Stimulated activated CD8-positive, alpha-beta memory T cell treated with anti-CD3 and anti-CD28 coated beads, Interleukin-12 subunit alpha, Interleukin-12 subunit beta, amount 100 ng/mL, for 4 hours (primary cell): ENCODE measurements around the gene ASPSCR1.

Source experiments
- DNase-seq: peaks from one replicate; pipeline ENCODE4 v3.0.0-alpha.2; 2020; ENCODE audit warnings: low read depth

Gene ASPSCR1

DNA sequence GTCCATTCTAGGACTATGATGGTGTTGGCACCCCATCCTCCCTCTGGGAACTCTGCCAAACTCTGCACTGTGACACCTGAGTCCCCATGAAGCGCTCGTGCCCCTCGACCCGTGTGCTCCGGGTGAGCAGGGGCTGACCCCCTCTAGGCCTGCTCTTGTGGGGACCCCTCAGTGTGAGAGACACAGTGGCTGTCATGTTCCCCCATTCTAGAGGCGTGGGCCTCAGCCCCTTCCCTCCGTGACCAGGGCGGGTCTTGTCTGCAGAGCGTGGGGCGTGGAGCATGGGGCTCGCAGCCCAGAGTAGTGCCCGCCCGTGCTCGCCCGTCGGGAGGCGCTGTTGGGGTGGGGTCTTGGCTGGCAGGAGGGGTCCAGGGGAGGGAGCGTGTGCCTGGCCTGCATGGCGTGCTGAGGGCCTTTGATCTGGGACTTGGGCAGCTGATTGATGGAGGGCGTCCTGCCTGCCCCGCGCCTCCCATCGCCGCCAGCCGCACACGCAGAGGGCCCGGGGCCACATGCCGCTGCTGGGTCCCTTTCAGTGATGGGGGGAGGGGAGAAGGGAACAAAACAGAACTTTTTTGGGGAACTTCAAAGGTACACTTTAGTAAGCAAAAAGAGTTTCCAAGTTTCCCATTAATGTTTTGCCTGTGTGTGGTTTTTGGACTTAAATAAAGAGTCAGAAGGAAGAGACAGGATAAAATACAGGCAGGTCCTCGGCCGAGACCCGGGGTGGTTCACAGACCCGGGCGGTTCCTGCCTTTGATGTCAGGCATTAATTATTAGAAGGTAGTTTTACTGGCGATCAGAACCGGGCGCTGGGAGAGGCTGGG is 22.8 kb downstream of the ASPSCR1 start:
- DNase-seq: no peak

DNA sequence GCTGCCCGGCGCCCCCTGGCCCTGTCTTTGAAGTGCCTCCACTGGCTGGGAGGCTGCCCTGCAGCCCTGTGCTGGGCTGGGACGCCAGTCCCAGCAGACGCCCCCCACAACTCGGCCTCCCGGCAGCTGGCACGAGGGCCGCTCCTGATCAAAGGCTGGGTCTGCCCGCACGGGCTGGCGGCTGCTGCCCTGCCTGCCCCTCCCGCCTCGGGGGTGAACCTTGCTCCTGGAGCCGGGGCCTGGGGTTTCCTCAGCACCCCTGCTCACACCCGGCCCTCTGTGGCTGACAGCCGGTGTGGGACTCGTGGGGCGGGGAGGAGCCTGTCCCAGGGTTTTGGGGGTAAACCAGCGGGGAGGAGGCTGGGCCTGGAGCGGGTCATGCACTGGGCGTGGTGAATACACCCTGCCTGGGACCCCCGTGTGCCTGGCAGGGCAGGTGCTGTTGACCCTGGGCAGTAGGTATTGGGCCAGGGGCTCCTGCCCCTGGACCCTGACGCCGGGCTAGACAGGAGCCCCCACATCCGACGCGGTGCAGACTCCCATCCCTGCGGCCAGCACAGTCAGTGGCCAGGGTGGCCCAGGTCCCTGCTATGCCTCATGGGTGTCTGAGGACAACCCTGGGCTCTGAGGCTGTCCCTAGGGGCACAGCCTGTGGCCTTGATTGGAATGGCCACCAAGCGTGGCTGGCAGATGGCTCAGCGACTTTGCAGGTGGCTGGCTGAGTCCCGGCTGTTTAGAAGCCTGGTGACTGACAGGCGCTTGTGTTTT is 23.6 kb downstream of the ASPSCR1 start:
- no peak for DNase-seq

DNA sequence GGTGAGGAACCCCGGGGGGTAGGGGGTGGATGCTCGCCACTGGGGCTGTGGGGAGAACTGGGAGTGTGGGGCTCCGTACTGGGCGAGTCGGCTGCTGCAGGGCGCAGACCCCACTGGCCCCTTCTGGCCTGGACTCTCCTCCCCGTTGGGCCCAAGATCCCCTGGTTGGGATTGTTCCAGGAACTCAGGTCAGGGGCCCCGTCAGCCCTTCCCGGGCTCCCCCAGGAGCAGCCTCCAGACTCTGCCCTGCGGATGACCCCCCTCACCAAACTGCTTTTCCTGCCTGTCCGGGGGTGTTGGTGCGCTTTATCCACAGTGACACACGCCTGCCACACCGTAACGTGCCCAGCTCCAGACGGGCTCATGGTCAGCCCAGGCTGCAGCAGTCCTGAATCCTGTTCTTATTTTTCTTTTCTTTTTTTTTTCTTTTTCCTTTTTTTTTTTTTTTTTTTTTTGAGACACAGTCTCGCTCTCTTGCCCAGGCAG is 24.2 kb downstream of the ASPSCR1 start:
- DNase-seq: no peak

DNA sequence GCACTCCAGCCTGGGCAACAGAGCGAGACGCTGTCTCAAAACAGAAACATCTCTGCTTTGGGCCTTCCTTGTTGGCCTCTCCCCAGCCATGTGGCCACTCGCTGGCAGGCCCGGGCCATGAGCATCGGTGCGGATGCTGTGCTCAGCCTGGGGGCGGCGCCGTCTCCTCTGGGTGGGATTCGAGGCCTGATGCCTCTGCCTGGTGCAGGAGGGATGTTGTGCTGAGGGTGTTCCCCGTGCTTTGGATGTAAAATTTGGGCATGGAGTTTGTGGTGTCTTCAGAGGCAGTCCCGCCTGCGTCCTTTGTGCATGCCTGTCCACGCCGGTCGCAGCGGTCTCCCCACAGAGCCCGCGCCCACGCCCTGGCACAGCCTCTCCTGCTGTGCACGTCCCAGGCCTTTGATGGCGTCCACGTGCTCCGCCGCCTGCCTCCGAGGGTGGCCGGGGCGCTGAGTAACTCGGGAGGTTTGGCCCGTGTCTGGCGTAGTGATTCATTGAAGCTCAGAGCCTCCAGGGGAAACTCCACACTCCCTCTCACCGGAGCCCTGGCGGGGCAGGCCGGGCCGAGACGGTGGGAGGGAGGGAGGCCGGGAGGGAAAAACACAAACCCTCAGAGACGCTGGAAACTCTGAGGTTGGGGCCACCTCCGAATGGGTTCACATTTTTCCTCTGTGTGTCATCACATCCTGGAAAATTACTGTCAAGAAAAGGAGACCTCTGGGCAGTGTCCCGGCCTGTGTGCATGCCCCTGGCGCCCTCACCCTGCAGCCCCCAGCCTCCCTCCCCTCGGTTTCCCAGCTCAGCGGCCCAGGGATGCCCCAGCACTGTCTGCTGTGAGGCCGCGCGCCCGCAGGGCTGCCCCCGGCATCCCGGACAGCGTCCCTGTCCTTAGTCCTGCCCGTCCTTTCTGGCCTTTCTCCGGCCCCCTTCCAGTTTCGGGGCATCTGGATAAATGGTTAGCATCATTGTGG is 26.3 kb downstream of the ASPSCR1 start:
- no peak for DNase-seq

DNA sequence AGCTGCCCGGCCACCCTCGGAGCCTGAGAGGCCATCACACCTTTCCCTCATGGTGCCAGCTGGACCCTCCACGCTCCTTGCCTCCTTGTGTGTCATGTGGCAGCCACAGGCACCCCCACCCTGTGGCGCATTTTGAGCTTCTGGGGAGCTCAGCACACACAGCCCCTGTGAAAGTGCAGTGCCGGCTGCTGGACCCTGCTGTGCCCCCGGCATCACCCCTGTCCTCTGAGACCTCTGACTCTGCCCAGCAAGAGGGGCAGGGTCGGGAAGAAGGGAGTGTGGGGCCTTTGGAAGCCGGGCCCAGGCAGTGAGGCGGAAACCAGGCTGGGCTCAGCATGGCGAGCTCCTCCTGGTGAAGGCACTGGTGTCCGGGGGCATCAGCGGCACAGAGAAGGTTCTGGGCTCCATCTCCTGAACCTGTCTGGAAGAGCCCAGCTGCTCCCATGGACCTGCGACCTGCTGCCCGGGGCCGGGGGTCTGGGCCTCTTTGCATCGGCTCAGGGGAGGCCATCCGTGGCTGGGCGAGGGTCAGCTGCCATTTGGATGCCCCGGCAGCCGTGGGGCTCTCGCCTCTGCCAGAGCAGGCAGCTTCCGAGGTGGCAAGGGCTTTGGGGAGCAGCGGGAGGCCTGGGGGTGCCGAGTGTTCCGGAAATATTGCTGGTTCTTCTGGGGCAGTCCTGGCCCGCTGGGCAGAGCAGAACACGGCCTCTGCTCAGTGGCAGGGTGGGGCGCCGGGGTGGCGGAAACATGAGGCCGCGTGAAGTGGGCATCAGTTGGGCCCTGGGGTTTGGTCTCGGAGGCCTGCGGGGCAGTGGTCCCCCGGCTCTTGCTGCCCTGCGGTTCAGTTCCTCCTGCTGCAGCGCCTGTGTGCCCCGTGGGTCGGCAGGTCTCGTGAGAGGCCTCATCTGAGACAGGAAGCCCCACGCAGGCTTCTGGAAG is 27.4 kb downstream of the ASPSCR1 start:
- no peak for DNase-seq

DNA sequence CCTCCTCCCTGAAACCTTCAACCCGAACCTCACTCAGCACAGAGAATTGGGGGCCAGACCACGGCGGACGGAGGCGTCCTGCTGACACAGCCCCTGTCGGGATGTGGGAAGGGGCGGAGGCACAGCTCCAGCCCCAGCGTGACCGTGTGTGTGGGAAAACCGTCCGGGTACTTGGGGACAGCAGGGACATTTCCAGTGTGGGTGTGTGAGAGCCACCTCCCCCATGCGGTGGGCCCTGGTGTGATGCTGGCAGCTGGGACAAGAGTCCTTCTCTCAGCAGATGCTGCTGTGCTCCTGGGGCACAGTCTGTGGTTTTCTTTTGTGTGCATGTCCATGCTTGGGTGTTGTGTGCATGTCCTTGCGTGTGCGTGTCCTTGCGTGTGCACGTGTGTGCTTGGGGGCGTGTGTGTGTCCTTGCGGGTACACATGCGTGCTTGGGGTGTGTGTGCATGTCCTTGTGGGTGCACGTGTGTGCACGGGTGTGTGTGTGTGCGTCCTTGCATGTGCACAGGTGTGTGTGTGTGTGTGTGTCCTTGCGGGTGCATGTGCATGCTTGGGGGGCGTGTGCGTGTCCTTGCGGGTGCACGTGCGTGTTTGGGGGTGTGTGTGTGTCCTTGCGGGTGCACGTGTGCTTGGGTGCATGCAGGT is 28.4 kb downstream of the ASPSCR1 start:
- DNase-seq: no peak

DNA sequence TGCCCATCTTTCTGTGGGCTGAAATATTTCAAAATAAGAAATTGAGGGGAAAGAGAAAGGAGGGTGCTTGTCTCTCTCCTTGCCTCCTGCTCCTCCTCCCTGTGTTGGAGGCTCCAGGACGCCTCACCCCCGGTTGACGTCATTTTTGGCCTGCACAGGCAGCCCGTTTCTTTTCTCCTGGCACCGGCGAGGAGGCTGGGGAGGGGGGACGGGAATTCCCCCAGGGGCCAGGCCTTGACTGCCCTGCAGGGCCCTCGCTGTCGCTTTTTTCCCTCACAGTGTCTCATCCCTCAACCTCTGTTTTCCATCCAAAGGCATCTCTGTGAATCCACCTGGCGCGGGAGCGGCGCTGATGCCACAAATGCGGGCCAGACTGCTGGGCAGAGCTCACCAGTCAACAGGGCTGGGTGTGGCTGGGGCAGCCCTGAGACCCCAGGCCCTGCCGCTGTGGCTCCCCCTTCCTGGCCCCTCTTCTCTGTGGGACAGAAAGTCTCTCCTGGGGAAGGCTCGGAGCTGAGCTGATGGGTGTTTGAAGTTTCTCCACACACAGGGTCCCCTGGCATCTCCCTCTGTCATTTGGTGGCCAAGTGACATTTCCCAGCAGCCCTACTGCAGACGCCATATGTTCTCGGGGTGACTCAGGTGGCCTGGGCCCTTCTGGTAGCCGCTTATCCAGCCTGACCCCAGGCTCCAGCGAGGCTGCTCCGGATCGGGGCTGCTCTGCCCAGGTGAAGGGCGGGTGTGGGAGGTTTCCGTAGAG is 29.2 kb downstream of the ASPSCR1 start:
- DNase-seq: no peak

DNA sequence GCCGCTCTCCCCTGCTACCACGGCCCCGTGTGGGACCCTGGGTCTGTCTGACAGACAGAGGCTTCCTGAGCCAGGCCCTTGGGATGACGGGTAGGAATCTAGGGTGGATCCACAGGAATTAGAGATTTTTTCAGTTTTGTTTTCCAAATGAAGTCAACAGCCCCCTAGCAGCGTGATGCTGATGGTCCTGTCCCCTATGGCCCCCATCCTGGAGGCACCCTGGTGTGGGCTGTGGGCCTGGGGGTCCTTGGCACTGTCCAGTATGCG is 29.7 kb downstream of the ASPSCR1 start:
- DNase-seq: no peak

DNA sequence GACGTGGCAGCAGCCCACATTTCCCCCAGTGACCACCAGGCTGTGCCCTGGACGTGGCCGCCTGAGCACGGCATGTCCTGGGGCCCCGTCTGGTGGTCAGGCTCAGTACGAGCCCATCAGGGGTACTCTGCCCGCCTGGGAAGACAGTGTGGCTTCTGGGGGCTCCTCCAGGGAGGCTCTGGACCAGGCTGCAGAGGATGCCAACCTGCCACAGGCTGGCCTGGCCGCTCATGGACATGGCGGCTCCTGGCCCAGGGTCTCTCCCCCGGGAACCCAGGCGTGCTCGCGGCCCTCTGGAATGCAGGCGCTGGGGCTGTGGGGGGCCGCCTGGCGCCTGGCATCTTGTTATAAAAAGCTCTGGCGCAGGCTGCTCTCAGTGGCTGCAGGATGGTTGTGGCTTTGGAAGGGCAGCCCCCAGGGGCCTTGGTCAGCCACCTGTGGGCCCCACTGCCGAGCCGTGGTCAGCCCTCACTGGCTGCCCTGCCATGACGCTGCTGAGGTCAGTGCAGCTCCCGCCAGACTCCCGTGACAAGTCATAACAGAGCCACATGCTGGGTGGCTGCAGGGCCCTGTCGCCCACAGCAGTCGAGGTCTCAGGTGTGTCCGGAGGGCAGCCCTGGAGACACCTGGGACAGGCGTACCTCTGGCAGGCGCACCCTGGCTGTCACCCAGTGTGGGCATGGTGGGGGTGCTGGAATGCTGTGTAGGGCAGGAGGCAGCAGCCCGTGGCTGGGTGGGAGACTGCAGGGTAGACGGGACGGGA is 30.2 kb downstream of the ASPSCR1 start:
- no peak for DNase-seq

DNA sequence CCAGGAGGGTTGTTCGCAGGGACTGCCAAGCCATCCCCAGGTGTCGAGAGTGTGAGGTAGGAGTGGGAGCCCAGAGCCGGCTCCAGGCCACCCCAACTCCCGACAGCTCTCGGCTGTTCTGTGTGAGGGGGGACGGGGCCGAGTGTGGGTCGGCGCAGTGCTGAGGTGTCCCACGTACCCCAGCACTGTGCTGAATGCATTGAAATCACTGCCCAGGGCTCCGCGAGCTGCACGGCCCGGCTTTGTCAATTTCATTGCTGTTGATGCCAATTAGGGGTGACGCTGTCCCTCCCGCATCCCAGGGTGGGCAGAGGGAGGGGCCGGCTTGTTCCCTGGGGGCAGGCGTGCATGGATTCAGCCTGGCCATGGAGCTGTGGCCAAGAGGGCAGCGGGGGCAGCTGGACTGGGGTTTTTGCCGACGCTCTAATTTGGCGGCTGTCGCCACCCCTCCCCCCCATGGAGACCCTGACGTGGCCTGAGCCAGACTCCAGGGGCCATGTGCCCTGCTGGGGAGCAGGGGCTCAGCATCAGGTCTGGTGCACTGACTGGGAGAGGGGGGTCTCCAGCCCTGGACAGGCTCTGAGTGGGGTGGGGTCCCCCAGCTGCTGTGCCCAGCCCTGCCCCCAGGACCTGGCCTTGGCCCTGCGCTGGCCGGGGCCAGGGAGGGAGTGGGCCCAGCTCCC is 31.0 kb downstream of the ASPSCR1 start:
- no peak for DNase-seq

DNA sequence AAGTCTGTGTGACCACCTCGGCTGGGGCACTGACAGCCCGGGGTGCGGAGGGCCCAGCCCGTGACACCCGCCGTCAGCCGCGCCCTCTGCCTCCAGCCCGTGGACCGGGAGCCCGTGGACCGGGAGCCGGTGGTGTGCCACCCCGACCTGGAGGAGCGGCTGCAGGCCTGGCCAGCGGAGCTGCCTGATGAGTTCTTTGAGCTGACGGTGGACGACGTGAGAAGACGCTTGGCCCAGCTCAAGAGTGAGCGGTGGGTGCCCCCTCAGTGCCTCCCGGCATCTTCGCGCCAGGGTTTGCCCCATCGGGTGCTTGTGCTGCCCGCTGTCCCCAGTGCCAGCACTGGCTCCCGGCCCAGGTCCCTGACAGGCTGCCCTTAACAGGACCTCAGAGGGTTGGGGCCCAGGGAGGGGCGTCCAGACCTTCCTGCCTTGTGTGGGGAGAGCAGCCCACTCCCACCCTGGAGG is 31.5 kb downstream of the ASPSCR1 start:
- no peak for DNase-seq

DNA sequence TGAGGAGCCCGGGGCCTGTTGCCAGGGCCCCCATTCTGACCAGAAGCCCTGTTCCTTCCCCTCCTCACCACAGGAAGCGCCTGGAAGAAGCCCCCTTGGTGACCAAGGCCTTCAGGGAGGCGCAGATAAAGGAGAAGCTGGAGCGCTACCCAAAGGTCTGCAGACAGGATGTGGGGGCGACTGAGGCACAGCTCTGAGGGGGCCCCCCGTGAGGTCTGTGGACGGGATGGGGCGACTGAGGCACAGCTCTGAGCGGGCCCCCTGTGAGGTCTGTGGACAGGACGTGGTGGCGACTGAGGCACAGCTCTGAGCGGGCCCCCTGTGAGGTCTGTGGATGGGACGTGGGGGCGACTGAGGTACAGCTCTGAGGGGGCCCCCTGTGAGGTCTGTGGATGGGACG is 32.0 kb downstream of the ASPSCR1 start:
- DNase-seq: no peak

DNA sequence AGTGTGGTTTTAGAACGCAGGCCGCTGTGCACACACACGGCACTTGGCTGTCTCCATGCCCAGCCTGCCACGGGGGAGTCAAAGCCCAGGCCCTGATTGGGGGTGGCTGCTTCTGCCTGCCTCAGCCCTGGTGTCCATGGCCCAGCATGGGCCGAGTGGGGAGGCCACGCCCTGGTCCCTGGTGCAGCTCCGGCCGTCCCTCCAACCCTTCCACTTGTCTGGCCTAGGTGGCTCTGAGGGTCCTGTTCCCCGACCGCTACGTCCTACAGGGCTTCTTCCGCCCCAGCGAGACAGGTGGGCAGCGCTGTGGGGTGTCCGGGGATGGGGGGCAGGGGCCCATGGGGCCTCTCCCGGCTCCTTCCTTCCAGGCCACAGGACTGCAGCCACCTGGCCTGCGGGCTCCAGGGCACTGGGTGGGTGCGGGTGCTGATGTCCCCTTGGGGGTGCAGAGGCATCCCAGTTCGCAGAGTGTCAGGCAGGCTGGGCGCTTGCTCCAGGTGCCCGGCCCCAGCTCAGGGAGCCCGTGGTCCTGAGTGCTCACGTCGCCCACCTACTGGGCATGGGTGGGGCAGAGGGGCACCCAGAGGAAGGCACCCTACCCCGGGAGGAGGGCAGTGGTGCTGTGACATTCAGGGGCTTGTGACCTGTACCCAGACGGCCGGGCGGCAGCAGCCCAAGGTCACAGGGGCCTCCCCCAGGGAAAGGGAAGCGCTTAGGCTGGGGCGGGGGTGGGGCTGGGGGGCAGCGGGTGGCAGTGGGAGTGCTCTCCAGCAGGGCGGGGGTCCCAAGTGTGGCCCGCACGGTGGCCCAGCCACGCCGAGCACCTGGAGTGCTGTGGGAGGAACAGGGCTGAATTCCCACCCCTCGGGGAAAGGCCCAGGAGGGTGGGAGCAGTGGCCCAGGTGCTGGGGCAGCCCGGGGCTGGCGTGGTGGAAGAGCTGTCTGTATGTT is 33.4 kb downstream of the ASPSCR1 start:
- DNase-seq: no peak

DNA sequence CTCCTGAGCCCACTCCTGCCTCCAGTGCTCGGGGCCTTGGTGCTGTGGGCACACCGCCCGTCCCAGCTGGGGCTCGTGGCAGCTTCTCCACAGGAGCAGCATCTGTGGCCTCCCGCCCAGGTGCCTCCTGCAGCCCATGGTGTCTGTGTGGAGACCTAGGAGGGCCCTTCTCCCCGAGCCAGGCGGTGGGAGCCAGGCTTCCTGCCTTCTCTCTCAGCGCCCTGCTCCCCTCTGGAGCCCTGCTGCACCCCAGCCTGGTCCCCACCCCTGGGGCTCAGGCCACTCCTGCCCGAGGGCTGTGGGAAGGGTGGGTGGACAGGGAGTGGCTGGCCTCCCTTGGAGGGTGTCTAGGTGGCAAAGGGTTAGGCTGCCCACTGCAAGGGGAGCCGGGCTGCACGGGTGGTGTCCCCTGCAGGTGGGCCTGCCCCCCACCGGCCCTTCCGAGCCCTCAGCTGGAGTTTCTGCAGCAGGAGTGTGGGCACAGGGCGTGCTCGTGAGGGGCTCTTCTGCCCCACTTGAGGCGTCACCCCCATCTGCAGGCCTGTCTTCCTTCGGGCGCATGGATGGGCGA is 34.3 kb downstream of the ASPSCR1 start:
- DNase-seq: no peak

DNA sequence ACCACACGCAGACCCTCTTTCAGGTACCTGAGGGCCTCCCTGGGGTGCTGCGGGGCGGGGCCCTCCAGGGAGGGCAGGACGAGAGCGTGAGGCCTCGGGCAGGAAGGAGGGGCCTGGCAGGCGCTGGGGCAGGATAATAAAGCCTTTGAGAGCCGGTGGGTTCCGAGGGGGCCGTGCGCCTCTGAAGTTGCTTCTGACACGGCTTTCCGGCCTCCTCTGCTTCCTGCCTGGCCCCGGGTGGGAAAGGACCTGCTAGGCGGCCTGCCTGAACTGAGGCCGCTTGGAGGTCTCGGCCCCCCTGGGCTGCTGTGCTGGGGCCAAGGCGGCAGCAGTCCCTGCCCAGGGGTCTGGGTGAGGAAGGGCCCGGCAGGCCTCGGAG is 34.8 kb downstream of the ASPSCR1 start:
- DNase-seq: no peak

DNA sequence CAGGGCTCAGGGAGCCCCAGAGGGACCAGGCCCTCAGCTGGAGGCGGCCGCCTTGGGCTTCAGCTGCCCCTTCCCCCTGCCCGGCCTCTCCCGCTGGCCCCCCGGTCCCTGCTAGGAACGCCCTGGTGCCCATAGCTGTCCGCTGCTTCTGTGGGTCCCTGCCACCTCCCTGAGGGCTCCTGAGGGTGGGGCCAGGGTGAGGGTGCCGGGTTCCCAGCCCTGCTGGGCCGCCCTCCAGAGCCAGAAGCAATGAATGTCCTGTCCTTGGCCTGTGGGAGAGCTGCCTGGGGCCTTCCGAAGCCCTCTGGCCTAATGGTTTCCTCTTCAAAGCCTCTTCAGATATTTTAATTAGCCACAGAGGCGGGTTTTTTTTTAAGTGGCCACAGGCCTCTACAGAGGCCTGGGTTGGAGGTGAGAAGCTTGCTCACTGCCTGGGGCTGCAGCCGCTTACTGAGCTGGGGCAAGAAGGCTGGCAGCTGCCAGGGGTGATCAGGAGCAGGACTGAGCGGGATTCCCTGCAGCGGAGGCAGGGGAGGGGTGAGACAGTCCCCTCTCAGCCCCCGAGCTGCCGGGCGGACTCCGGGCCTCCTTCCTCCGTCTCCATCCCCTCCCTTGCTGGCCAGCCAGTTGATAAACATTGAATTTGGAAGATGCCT is 35.3 kb downstream of the ASPSCR1 start:
- DNase-seq: no peak

DNA sequence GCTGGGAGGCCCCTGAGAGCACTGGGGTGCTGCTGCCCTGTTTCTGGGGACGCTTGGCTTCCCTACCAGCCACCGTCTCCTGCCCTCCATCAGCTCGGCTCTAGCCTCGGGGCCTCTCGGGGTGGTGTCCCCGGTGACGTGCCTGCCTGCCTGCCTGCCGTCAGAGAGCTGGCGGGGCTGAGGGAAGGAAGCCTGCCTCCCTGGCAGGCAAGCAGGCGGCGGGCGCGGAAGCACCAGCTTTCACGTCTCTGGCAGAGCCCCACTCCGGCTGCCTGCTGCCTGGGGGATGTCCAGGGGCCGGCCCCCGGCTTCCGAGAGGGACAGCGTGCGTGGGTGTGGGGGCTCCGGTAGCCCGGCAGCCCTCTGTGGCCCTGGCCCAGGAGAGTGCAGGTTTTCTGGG is 35.9 kb downstream of the ASPSCR1 start:
- DNase-seq: no peak
